GM23248 (cell line): ENCODE measurements around the gene RPS26.

Experiments
- EZH2 ChIP-seq: fragments of 200-600 bp; sonication (generic); IDR thresholded peaks from 2 replicates; pipeline ENCODE4 v1.6.1; 2018; ENCODE audit warnings: antibody characterized with exemption, mild to moderate bottlenecking; ENCODE audit not compliant: insufficient read depth, poor library complexity, severe bottlenecking
- EZH2phosphoT487 ChIP-seq: fragments of 200-600 bp; sonication (generic); IDR thresholded peaks from 2 replicates; pipeline ENCODE4 v1.6.1; 2018; ENCODE audit warnings: antibody characterized with exemption, moderate library complexity, mild to moderate bottlenecking, low read depth; ENCODE audit not compliant: insufficient read depth

GRCh38 chr12:56020423-56021184, 21.1 kb upstream of the RPS26 start, which contains the start of gene IKZF4:
- TF ChIP-seq EZH2phosphoT487 (no peak), EZH2 (no peak)
